ENCODE measurements around the gene ABHD16B. TPM values are rescaled to one million over a fixed set of nuclear protein-coding genes. Genes with fewer than 3 reads are reported as not detected.
A peak's percentile ranks its signal among the peaks of the same experiment; 100 is the strongest.
"Not testable (repeated sequence)": the region's sequence is repeated elsewhere in the genome, so short reads cannot be mapped to it uniquely, and the experiment has no call there.

The ABHD16B gene
- total RNA-seq, 1 donor, result not detected

GRCh38 chr20:63857764-63858392 lies 3.4 kb upstream of the ABHD16B start:
- H3K9me3 ChIP-seq (ENCODE audit: low read depth, low read length), result no peaks in the 10 kb centered on the region
- no peaks in the 10 kb centered on the region for H3K27me3 ChIP-seq (ENCODE audit: insufficient read depth, low read length)
- H3K4me1 ChIP-seq (ENCODE audit: insufficient read depth, low read length), result peaks cover 73% of the 10 kb centered on the region
- no peak overlapping the region for H3K4me3 ChIP-seq (ENCODE audit: low read length)

DNA sequence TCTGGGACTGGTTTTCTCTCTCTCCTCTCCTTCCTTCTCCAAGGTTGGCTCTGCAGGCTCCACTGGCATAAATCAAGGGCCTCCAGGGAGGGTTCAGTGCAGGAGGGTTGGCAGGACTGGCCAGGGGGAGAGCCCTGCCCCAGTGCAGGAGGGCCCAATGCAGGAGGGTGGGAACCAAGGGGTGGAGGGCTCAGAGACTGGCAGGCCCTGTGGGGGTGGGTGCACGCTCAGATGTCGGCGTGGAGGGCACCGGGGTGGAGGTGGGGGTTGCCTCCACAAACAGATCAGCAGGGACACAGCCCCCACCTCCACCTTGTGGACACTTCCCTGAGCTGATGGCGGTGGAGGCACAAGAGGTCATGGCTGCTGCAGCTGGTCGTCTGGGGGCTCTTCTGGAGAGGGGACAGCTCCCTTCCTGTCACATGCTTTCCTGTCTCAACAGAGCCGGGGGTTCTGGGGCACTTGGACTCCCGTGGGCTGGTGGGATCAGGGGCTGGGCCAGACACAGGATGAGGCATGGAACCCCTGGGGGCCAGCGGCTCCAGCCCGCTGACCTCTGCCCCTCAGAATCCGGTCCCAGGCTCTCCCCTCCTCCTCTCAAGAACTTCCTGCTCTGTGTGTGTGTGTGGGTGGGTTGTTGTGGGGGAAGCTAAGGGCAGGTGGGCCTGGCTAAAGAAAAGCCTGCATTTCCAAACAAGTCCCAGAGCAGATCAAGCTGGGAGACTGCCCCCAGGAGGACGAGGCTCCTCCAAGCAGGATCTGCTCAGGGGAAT lies 2.7 kb upstream of the ABHD16B start:
- Histone ChIP-seq H3K9me3 (ENCODE audit: low read depth, low read length) (no peaks in the 10 kb centered on the region), H3K4me3 (ENCODE audit: low read length) (no peak overlapping the region), H3K4me1 (ENCODE audit: insufficient read depth, low read length) (peaks cover 77% of the 10 kb centered on the region), H3K27me3 (ENCODE audit: insufficient read depth, low read length) (no peaks in the 10 kb centered on the region)

- H3K4me3 ChIP-seq (ENCODE audit: low read length), result no peak overlapping the region
- H3K27me3 ChIP-seq (ENCODE audit: insufficient read depth, low read length), result no peaks in the 10 kb centered on the region
- H3K9me3 ChIP-seq (ENCODE audit: low read depth, low read length), result no peaks in the 10 kb centered on the region
- peaks cover 75% of the 10 kb centered on the region for H3K4me1 ChIP-seq (ENCODE audit: insufficient read depth, low read length)
These were observed 2.1 kb upstream of the ABHD16B start for GRCh38 chr20:63859166-63859699.

GRCh38 chr20:63860325-63861051 lies 810 bp upstream of the ABHD16B start:
- H3K4me1 ChIP-seq (ENCODE audit: insufficient read depth, low read length), result peaks cover 63% of the 10 kb centered on the region
- H3K4me3 ChIP-seq (ENCODE audit: low read length), result no peak overlapping the region
- H3K27me3 ChIP-seq (ENCODE audit: insufficient read depth, low read length), result no peaks in the 10 kb centered on the region
- no peaks in the 10 kb centered on the region for H3K9me3 ChIP-seq (ENCODE audit: low read depth, low read length)

GRCh38 chr20:63861981-63862901 lies 943 bp downstream of the ABHD16B start:
- peaks cover 80% of the 10 kb centered on the region for H3K4me1 ChIP-seq (ENCODE audit: insufficient read depth, low read length)
- no peaks in the 10 kb centered on the region for H3K9me3 ChIP-seq (ENCODE audit: low read depth, low read length)
- H3K27me3 ChIP-seq (ENCODE audit: insufficient read depth, low read length), result no peaks in the 10 kb centered on the region
- H3K4me3 ChIP-seq (ENCODE audit: low read length), result no peak overlapping the region

- no peaks in the 10 kb centered on the region for H3K9me3 ChIP-seq (ENCODE audit: low read depth, low read length)
- peaks cover 74% of the 10 kb centered on the region for H3K4me1 ChIP-seq (ENCODE audit: insufficient read depth, low read length)
- peak overlapping the region; percentile 90 for H3K4me3 ChIP-seq (ENCODE audit: low read length)
- H3K27me3 ChIP-seq (ENCODE audit: insufficient read depth, low read length), result no peaks in the 10 kb centered on the region
These were observed 1.9 kb downstream of the ABHD16B start for GRCh38 chr20:63863021-63863797.

DNA sequence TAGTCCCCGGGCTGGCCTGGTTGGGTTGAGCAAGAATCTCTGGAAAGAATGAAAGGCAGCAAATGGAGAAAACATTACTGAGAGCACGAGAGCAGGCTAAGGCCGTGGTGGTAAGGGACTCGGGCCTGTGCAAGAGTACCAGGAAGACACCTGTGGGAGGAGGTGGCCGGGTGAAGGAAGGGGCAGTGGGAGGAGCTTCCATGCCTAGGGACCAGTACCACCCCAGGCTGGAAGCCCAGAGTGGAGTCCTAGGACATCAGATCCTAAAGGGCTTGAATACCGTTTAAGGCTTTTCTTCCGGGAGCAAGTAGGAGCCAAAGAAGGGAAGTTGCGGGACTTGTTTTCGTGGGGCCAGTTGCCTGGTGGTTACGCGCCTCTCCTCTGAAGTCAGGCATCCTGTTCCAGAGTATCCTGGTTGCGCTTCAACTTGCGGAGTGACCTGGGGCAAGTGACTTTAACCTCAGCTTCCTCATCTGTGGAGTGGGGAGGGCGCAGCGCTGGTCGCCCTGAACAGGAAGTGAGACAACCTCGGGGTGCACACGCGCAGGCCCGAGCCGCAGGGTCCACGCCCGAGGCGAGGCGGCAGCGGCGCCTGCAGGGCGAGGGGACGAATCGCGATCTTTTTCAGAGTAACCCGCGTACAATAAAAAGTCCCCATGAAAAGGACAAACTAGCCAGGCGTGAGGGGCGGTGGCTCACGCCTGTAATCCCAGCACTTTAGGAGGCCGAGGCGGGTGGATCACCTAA lies 2.7 kb downstream of the ABHD16B start:
- Histone ChIP-seq H3K4me3 (ENCODE audit: low read length) (peak overlapping the region; percentile 90), H3K27me3 (ENCODE audit: insufficient read depth, low read length) (no peaks in the 10 kb centered on the region), H3K4me1 (ENCODE audit: insufficient read depth, low read length) (peaks cover 66% of the 10 kb centered on the region), H3K9me3 (ENCODE audit: low read depth, low read length) (no peaks in the 10 kb centered on the region)

GRCh38 chr20:63864545-63864977 lies 3.3 kb downstream of the ABHD16B start:
- H3K4me1 ChIP-seq (ENCODE audit: insufficient read depth, low read length), result peaks cover 60% of the 10 kb centered on the region

GRCh38 chr20:63864978-63865640 lies 3.8 kb downstream of the ABHD16B start, which contains the start of gene TPD52L2:
TPD52L2 (plus strand) TSS chr20:63865270; CDS start chr20:63865366, 96 bp downstream.
- no peaks in the 10 kb centered on the region for H3K9me3 ChIP-seq (ENCODE audit: low read depth, low read length)
- H3K4me3 ChIP-seq (ENCODE audit: low read length), result peak within 1 kb of the TSS; percentile 90
- peaks cover 55% of the 10 kb centered on the region for H3K4me1 ChIP-seq (ENCODE audit: insufficient read depth, low read length)
- no peaks in the 10 kb centered on the region for H3K27me3 ChIP-seq (ENCODE audit: insufficient read depth, low read length)

More at GRCh38 chr20:63864545-63864977, 3.3 kb downstream of the ABHD16B start:
- Histone ChIP-seq H3K4me3 (ENCODE audit: low read length) (peak overlapping the region; percentile 90), H3K27me3 (ENCODE audit: insufficient read depth, low read length) (no peaks in the 10 kb centered on the region), H3K9me3 (ENCODE audit: low read depth, low read length) (no peaks in the 10 kb centered on the region)

- H3K4me3 ChIP-seq (ENCODE audit: low read length); H3K27me3 ChIP-seq (ENCODE audit: insufficient read depth, low read length); H3K9me3 ChIP-seq (ENCODE audit: low read depth, low read length): not testable (repeated sequence)
- peaks cover 41% of the 10 kb centered on the region for H3K4me1 ChIP-seq (ENCODE audit: insufficient read depth, low read length)
These were observed 5.7 kb downstream of the ABHD16B start for GRCh38 chr20:63867042-63867441.

GRCh38 chr20:63868264-63868663 lies 7.0 kb downstream of the ABHD16B start:
- H3K4me1 ChIP-seq (ENCODE audit: insufficient read depth, low read length), result peaks cover 42% of the 10 kb centered on the region
- no peaks in the 10 kb centered on the region for H3K9me3 ChIP-seq (ENCODE audit: low read depth, low read length)
- no peaks in the 10 kb centered on the region for H3K27me3 ChIP-seq (ENCODE audit: insufficient read depth, low read length)
- no peak overlapping the region for H3K4me3 ChIP-seq (ENCODE audit: low read length)

DNA sequence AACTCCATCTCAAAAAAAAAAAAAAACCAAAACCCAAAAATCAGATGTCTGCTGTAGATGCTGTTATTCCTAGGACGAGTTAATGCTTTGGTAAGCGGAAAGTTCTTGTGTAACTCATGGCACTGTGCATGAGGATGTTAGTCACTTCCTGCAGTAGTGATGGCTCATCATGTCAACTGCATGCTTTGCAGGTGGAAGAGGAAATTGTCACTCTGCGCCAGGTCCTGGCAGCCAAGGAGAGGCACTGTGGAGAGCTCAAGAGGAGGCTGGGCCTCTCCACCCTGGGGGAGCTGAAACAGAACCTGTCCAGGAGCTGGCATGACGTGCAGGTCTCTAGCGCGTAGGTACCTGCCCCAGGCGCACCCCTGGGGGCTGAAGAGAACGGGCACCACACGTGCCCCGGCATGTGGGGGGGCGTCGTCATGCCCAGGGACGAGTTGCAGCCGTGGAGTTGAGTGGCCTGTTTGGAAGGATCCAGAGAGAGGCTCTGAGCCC lies 12.2 kb downstream of the ABHD16B start:
- no peaks in the 10 kb centered on the region for H3K27me3 ChIP-seq (ENCODE audit: insufficient read depth, low read length)
- H3K4me3 ChIP-seq (ENCODE audit: low read length), result no peak overlapping the region
- peaks cover 39% of the 10 kb centered on the region for H3K4me1 ChIP-seq (ENCODE audit: insufficient read depth, low read length)
- no peaks in the 10 kb centered on the region for H3K9me3 ChIP-seq (ENCODE audit: low read depth, low read length)

All from mononuclear cell (primary cell).